Measurements from ENCODE around the gene TREM2. TPM values are rescaled to one million over a fixed set of nuclear protein-coding genes. Genes with fewer than 3 reads are reported as not detected.
"Not testable (repeated sequence)": the region's sequence is repeated elsewhere in the genome, so short reads cannot be mapped to it uniquely, and the experiment has no call there.

Gene TREM2
- 0.28 TPM for total RNA-seq

DNA sequence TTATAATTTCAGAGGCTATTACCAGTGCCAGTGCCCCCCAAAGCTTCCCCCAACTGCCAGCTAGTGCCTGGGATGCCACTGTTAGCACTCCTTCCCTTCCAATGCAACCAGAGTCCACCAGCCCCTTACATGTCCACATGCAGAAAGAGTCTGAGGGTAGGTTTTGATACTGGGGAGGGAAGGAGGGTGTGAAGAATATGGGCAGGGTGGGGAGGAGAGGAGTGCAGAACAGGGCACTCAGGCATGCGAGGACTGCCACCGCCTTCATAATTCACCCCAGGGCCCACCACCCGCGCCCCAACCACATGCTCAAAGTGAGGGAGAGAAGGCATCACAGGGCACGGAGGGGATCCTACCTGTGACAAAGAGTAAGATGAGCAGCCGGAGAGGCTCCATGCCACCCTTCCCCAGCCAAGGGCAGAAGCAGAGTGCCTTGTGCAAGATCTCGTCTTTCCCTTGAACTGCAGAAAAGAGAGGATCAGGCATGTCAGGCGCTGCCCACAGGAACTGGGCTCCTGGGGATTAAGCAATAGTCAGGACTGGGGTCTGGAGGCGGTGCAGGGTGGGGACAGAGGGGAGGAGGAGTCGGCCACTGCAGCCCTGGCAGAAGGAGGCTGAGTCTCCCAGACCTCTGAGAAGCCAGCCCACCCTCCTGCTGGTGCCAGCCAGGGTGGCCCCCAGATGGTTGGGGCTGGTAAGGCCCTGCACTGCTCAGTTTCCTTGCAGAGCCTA lies at the start of gene TREM2:
Gene TREM2 (minus strand): TSS at position 430 of the 732 bp plus-strand sequence. CDS start 34 bp downstream, at position 396.
- no peak for ATAC-seq
- DNase-seq (ENCODE audit: low spot score), result no peak

DNA sequence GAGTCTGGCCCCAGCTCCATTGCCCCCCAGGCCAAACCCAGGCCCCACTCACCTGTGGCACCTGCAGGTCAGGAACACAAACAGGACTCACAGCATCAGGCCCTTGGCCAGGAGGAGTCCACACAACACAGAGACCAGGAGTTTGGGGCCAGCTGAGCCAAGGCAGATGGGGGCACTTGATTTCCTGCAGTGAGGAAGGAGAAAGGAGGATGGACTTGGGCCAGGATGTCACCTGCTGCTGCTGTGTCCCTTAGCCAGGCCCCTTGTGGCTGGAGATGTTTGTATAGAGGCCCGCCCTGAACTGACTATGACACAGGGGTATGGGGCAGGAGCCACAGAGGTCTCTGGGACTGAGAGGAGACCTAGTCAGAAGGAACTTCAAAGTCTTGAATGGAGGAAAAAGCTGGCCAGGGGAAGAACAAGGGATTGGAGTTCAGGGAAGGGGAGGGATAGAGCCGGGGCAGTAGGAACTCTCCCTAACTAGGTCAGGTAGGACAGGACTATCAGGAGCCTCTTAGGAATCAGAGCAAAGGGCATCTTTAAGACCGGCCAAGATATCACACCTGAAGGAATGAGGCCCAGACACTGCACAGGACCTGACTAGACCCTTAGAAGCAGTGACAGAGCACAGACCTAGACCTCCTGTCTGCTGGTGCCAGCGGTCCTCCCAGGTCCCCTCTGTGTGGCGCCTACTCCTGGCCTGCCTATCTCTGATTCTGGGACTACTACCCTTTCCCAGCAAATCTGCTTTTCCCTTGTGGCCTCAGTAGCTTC lies 46.8 kb upstream of the TREM2 start:
- ATAC-seq (no peak), DNase-seq (ENCODE audit: low spot score) (no peak)

DNA sequence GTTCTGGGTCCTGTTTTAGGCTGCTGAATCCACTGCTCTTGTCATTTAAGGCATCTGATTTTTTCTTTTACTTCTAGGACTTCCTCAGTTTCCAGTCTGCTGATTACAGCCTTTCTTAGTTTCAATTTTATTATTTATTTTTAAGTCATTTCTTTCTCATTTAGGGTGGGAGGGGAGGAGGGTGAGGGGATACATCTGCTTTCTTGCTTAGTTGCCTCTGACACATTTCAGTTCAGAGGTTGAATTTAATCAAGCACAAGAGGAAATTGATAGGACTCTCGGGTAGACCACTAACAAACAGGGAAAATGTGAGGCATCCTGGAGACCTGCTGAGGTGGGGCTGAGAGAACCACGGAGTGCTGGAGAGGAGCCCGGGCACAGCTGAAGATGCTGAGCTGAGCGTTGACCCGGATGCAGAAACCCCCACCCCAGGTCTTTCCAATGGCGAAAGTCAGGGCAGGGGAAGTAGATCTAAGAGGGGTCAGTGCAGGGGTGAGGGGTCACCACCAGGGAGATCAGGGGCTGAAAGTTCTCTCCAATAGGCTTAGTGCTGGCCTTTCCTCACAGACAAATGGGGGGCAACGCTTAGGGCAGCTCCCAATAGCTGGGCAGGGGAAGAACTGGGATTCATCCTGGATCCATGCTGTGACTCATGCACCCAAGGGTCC lies 45.7 kb upstream of the TREM2 start:
- DNase-seq (ENCODE audit: low spot score) (no peak), ATAC-seq (no peak)

DNA sequence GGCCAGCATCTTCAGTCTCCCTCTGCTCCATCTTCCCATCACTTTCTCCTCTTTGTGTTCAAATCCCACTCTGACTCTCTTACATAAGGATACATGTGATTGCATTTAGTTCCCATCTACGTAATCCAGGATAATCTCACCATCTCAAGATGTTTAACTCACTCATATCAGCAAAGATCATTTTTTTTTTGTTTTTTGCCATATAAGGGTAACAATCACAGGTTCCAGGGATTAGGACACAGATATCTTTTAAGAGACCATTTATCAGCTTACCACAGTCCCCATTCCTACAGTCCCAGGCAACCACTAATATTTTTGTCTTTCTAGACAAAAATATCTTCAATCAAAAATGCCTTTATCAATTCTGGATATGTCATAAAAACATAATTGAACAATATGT lies 41.2 kb upstream of the TREM2 start:
- ATAC-seq, result no peak
- no peak for DNase-seq (ENCODE audit: low spot score)

DNA sequence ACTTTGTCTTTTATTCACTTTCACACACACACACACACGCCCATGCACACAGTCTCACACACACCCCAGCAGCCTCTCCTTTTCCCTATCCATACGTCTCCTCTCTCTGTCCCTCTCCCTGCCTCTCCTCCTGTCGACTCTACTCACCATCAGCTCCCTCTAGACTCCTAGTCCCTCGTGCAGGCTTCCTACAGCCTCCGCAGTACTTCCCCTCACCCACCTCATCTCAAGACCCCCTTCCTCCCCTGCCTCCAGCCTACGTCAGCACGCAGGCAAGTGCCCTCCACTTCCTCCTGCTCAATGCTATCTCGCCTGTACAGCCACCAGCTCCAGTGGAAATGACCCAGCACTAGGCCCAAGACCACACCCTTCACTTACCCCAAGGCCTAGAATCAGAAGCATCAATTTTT lies 38.9 kb upstream of the TREM2 start:
- ATAC-seq (no peak), DNase-seq (ENCODE audit: low spot score) (no peak)

DNA sequence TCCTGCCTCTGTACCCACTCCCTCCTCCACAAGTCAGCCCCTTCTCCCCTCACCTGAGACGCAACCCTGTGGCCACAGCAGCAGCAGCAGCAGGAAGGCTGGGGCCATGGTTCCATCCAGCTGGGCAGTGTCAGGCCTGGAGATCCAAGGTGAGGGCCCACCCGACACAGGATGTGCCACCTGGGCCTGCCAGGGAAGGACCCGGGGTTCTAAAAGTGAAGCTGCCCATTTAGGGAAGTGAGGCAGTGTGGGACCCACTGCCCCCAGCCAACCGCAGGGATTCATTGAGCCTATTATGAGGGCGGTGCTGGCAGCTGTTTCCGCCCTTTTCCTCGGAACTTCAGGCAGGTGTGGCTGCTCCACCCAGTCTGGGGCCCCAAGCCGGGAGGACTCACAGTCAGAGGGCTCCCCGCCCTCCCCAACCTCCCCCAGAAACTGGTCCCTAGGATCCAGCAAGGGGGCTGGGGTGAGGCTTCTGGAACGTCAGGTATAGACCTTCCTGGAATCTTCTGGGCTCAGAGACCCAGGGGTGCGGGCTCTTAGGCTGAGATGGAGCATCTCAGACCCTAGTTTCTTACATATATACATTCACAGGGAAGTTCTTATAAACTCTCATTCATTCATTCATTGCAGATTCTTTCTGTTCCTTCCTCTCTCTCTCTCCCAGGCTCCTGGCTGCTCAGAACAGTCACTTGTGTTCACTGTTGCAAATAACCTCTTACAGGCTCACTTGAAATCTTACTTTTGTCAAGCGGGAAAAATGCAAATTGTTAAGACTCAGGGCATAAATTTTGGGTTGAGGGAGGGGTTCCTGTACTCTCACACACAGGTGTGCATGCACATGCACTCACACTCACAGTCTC lies 38.2 kb upstream of the TREM2 start, which contains the start of gene TREML2:
Gene TREML2 (minus strand): TSS at position 249 of the 863 bp plus-strand sequence. CDS start 141 bp downstream, at position 108.
- peak; percentile 47 for DNase-seq (ENCODE audit: low spot score)
- ATAC-seq, result no peak

DNA sequence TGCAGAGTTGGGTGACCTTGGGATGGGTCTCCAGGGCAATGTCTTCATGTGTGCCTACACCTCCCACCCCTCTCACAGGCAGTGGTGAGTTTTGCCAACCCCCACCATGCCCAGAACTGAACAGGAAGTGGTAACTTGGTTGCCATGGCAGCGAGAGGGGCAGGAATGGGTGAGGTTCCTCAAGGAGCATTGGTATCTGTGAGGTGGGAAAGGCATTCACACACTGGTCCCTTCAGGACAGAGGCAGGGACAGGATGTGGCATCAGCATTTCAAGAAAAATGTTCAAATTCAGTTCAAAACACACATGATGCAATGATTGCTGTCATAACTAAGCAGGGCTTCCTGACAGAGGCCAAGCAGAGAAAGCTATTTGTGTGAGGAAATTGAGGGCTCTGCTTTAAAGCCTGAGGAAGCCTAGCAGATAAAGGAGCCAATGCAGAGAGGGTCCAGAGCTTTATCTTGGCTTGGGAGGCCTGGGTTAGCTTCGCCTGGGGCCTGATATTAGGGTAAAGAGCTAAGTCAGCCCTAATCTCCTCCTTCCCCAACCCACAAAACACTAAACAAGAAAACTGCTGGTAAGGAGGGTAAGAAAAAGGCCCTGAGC lies 37.5 kb upstream of the TREM2 start:
- ATAC-seq, result no peak
- DNase-seq (ENCODE audit: low spot score), result peak; percentile 52

DNA sequence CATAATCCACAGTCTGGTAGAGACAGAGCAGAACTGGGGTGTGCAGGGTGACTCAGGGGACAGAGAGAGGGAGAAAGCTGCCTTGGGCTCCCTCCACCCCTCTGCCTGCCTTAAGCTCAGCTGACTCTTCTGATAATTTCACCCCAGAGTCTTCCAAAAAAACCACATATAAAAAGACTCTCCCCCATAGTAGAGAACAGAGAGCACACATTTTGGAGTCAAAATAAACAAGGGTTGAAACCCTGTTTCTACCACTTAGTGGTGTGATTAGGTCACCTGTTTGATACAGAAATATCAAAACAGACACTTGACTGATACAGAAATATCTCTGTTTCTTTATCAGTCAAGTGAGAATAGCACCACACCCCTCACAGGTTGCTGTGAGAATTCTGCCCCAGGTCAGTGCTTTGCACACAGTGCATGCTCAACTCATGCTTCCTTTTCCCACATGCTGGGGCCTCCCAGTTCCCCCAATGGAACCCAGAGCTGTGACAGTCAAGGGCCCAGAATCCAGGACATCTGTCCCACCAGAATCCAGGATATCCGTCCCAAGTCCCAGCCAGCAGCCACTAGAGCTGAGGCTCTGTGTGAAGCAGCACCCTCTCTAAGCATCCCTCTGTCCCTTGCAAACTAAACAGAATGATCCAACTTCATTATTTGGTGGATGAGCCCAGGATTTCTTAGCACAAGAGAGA lies 36.8 kb upstream of the TREM2 start:
- ATAC-seq, result no peak
- peak; percentile 40 for DNase-seq (ENCODE audit: low spot score)

DNA sequence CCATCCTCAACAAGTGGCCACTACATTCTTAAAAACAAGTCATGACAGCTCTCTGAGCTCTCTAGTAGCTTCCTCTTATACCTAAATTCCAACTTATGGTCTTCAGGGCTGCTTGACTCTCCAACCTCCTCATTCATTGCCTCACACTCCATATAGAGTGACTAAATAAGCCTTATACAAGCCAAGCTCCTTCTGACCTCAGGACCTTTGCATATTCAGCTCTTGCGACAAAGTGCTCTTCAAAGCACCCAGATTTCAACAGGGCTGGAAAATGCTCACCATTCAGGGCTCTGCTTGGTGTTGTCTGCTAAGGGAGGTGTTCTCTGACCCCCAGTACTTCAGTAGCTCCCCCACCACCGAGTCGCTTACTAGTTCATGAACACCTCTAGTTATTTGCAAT lies 34.3 kb upstream of the TREM2 start:
- DNase-seq (ENCODE audit: low spot score), result no peak

DNA sequence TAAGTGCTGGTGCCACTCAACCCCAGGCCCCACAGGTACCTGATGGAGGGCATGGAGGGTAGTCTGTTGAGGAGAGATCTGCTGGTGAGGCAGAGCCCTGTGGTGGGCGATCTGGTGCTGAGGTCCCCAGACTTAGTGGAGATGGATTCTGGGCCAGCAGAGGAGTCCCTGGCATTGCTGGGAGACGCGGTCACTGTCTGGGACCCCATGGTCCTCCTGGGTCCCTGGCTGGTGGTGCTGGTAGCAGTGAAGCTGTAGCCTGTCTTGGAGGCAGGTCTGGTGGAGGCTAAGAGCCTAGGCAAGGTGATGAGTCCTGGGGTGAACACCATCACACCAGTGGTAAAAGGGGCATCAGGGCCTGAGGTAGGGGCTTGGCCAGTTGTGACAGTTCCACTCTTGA lies 31.5 kb upstream of the TREM2 start:
- DNase-seq (ENCODE audit: low spot score), result no peak
- no peak for ATAC-seq

More for the DNA sequence above, 34.3 kb upstream of the TREM2 start:
- ATAC-seq, result no peak

DNA sequence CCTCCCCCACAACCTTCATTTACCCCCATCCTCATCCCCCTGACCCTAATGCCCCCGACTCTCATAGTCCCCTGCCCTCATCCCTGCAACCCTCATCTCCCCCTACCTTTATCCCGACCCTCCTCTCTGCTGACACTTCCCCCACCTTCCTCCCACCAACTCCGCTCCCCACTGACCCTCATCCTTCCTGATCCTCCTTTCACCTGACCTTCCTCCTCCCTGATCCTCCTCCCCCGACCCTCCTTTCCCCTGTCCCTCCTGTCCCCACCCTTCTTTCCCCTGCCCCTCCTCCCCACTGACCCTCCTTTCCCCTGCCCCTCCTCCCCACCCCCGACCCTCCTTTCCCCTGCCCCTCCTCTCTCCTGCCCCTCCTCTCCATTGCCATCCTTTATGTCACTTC lies 31.0 kb upstream of the TREM2 start:
- no peak for ATAC-seq

DNA sequence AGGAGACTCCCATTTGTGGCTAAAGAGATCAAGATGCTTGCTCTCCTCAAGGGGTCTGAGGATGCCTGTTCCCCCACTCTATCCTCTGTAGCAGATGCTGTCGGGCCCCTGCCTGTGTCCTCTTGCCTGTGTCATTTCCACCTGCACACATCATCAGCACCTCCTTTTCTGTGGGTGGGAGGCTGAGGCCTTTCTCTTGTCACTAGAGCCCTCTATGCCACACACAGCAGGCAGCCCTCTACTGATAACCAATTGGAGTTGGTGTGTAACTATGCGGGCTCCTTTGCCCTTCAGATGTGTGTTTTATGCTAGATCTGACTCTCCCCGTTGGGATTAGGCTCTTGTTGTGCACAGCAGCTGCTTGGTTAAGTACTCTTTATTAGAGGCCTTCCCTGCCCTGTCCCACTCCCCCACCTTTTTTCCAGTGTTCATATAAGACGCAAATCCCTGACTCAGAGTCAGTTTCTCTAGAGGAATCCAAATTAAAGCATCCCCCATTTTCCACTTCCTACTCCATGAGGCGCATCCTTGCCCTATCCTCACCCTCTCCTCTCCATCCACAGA lies 30.3 kb upstream of the TREM2 start:
- ATAC-seq, result no peak
- DNase-seq (ENCODE audit: low spot score), result peak; percentile 31

More for the DNA sequence above, 31.0 kb upstream of the TREM2 start:
- no peak for DNase-seq (ENCODE audit: low spot score)

DNA sequence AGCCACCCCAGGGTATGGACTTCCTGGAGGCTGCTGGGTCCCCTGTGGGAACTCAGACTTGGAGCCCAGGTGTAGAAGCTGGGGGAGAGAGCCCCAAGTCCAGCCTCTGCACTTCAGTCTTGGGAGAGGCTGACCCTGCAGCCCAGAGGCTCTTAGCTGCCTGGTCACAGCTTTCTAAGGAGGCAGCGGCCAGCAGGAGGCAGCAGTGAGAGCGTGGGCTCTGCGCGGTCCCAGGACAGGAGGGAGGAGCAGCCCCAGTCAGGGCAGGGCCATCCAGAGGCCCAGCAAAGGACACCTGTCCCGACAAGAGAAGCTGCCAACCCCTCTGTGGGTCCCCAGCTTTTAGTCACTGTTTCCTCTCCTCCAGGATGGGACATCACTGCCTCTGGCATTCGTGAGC lies 28.7 kb upstream of the TREM2 start:
- ATAC-seq (peak; percentile 87), DNase-seq (ENCODE audit: low spot score) (peak; percentile 49)

DNA sequence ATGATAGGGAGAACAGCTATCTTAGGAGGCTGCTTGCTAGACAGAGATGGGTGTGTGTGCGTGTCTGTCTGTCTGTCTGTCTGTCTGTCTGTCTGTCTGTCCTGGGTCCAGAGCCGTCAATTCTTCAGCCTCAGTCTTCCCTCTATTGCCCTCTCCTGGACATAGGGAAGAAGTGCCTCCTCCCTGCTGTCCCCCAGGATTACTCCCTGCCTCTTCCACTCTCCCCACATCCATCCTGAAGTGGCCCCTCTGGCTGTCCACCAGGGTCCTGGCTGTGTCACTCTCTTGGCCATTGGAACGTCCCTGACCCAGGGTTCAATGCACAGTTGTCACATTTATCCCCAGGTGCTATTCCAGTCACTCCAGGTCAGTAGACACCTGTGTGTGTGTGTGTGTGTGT lies 27.9 kb upstream of the TREM2 start:
- ATAC-seq, result no peak
- no peak for DNase-seq (ENCODE audit: low spot score)

DNA sequence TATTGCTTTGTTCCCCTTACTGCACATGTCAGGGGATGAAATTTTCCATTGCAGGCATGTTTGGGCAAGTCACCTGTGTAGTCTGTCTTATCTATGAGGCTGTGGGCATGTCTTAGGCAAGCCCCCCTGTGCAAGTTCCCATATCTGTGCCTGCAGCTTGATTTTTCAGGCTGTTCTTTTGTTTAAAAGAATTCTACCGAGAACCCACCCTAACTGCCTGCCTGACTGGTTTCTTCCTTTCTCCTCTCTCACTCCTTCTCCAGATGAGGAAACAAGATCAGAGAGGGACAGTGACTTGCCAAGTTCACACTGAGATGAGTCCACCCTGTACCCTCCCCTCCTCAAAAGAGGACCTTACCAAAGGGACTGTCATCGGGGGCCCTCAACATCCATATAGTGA lies 27.1 kb upstream of the TREM2 start:
- ATAC-seq, result no peak
- DNase-seq (ENCODE audit: low spot score), result no peak

DNA sequence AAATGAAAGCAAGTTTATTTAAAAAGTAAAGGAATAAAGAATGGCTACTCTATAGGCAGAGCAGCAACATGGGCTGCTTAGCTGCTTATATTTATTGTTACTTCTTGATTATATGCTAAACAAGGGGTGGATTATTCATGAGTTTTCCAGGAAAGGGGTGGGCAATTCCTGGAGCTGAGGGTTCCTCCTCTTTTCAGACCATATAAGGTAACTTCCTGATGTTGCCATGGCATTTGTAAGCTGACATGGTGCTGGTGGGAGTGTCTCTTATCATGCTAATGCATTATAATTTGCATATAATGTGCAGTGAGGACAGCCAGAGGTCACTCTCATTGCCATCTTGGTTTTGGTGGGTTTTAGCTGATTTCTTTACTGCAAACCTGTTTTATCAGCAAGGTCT lies 26.1 kb upstream of the TREM2 start:
- DNase-seq (ENCODE audit: low spot score); ATAC-seq: not testable (repeated sequence)

DNA sequence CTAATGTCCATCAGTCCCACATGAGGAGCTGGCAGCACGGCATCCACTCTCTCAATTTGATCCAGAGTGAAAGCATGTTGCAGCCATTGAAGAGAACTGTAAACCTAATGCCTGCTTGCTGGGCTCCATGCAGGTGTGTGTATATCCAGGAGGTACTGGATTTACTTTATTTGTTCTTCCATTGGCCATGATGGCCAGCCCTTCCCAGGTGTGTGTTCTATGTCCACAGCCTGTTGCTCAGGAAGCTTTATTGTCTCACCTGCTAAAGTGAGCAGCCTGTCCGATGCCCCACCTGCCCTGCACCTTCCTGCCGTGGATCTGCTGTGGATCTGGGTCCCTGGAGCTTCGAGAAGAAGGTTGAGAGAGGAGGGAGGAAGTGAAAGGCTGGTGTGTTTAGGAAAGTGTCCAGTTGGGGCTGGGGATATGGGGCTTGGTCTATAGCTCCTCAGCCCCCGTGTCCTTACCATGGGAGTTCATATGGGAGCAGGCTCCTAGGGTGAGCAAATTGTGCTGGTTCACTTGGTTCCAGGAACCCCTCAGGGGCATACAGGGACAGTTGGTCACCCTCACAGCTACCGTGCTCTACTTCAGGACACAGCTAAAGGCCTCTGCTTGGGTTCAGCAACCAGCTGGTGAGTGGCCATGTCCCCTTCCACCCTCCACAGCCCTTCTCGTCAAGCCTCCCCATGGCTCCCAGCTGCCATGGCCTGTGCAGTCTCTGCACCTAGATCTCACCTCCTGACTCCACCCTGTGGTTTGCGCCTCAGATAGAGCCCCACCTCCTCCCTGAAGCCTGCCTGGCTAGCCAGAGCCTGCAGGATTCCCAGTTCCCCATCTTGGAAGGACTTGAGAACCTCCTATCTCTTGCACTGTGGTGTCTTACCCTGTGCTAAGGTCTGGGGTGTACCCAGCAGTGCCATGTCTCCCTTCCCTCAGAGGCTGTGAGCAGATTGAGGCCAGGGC lies 25.3 kb upstream of the TREM2 start:
- DNase-seq (ENCODE audit: low spot score) (peak; percentile 36), ATAC-seq (no peak)

DNA sequence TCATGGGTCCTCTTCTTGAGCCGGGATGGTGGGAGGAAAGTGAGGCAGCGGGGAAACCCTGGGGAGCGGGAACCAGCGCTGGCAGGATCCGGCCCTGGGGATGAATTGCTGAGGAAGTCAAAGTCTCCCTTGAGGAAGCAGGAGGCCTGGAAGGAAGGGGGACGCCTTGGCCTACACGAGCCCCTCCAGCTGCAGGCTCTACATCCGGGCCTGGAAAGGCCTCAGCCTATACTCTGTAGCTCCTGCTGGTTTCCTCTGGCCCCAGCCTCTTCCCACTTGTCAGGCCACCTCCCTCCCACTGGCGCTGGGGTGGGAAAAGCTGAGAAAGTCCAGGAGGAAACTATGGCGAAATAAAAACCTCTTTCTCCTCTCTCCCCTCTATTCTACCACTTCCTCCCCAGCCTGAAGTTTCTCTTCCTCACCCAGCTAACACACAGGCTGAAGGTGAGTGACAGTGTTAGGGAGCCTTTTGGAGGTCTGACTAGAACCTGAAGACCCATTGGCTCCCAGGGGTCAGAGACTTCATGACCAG lies 23.2 kb upstream of the TREM2 start:
- peak; percentile 43 for DNase-seq (ENCODE audit: low spot score)
- ATAC-seq, result no peak

All from left lobe of liver (tissue), 2 donors.